Epithelial cell of prostate (primary cell): ENCODE measurements around the gene DCST2.
A peak's percentile ranks its signal among the peaks of the same experiment; 100 is the strongest.

Experiments
- DNase-seq: peaks from one replicate; pipeline ENCODE4 v3.0.0-alpha.2; 2011; ENCODE audit warnings: low read depth, low spot score
- H3K27ac ChIP-seq: fragments of 450-650 bp; 2 replicates; pipeline ENCODE4 v1.5.1; 2017; ENCODE audit warnings: mild to moderate bottlenecking

DCST2 gene

GRCh38 chr1:154968731-154969130 lies 64.8 kb downstream of the DCST2 start:
- H3K27ac ChIP-seq, result peak overlapping the region; percentile 100
- no peak for DNase-seq
